A549 treated with dexamethasone at 1 μM for 4 hours (cell line): ENCODE data around the gene COLEC11. TPM values are rescaled to one million over a fixed set of nuclear protein-coding genes. Genes with fewer than 3 reads are reported as not detected.

Experiments used
- total RNA-seq: library from RNA; stranded (reverse); fragments of 200-300 nt; extraction: Qiagen RNA extraction; gene quantifications from 5 replicates; pipeline ENCODE4 v1.2.3, GENCODE V29; 2022

The COLEC11 gene
- total RNA-seq, result 0.47 to 0.83 TPM (median 0.69 TPM) in 5 replicates

GRCh38 chr2:3594493-3595281 is at the start of gene COLEC11:
Gene COLEC11 (plus strand): TSS chr2:3595112. CDS start chr2:3604341, 9,229 bp downstream.

GRCh38 chr2:3558205-3559014 is 36.5 kb upstream of the COLEC11 start, which contains the start of gene RNASEH1:
Gene RNASEH1 (minus strand): TSS chr2:3558333. CDS start chr2:3558260, 73 bp downstream.

GRCh38 chr2:3657881-3658280 is 63.0 kb downstream of the COLEC11 start, which contains the start of gene ALLC:
Gene ALLC (plus strand): TSS chr2:3658200. CDS start chr2:3671158, 12,958 bp downstream.

Other genes with a start within 250 kb of the COLEC11 start
- 36.0 to 39.6 TPM (median 38.4 TPM) in 5 replicates for gene EIPR1, start 217.3 kb upstream of the COLEC11 start, total RNA-seq
- gene TRAPPC12, start 215.4 kb upstream of the COLEC11 start, total RNA-seq, result 43.5 to 68.5 TPM (median 60.2 TPM) in 5 replicates
- gene ADI1, start 75.6 kb upstream of the COLEC11 start, total RNA-seq, result 49.7 to 61.1 TPM (median 55.0 TPM) in 5 replicates
- gene RNASEH1, start 36.8 kb upstream of the COLEC11 start, total RNA-seq, result 46.6 to 56.5 TPM (median 53.7 TPM) in 5 replicates
- 2,770 to 4,672 TPM (median 2,866 TPM) in 5 replicates for gene RPS7, start 19.9 kb upstream of the COLEC11 start, total RNA-seq
- 0.05 to 0.11 TPM (median 0.08 TPM) in 3 of 5 replicates, not detected in the others for gene ALLC, start 63.1 kb downstream of the COLEC11 start, total RNA-seq
- 0.26 to 0.67 TPM (median 0.28 TPM) in 5 replicates for gene DCDC2C, start 108.5 kb downstream of the COLEC11 start, total RNA-seq